Jurkat, Clone E6-1 (cell line): ENCODE data around the gene TMEM208.

Experiments
- DNase-seq: peaks from one replicate; pipeline ENCODE4 v3.0.0-alpha.2; 2011; ENCODE audit warnings: low read depth, low spot score
- H3K4me3 ChIP-seq: 2 replicates; pipeline ENCODE4 v1.5.1; 2011; ENCODE audit warnings: mild to moderate bottlenecking, low read length, control low read depth, moderate library complexity

TMEM208 gene

GRCh38 chr16:67206129-67206837 lies 20.6 kb upstream of the TMEM208 start:
- DNase-seq = no peak

GRCh38 chr16:67206838-67207248 lies 20.1 kb upstream of the TMEM208 start:
- no peak for DNase-seq
- H3K4me3 ChIP-seq = no peak overlapping the region

More at GRCh38 chr16:67206129-67206837, 20.6 kb upstream of the TMEM208 start:
- no peak overlapping the region for H3K4me3 ChIP-seq

- DNase-seq = no peak
- H3K4me3 ChIP-seq = no peak overlapping the region
Observed at GRCh38 chr16:67207249-67208091, 19.5 kb upstream of the TMEM208 start.

- DNase-seq = no peak
- no peak overlapping the region for H3K4me3 ChIP-seq
Observed at GRCh38 chr16:67208154-67208896, 18.6 kb upstream of the TMEM208 start.

- no peak for DNase-seq
- H3K4me3 ChIP-seq = no peak overlapping the region
Observed at GRCh38 chr16:67209565-67209964, 17.4 kb upstream of the TMEM208 start.

GRCh38 chr16:67210069-67210937 lies 16.6 kb upstream of the TMEM208 start:
- DNase-seq = no peak

GRCh38 chr16:67211674-67212073 lies 15.3 kb upstream of the TMEM208 start:
- no peak overlapping the region for H3K4me3 ChIP-seq
- no peak for DNase-seq

More at GRCh38 chr16:67210069-67210937, 16.6 kb upstream of the TMEM208 start:
- no peak overlapping the region for H3K4me3 ChIP-seq

- H3K4me3 ChIP-seq = no peak overlapping the region
- DNase-seq = no peak
Observed at GRCh38 chr16:67212766-67213165, 14.2 kb upstream of the TMEM208 start.

- H3K4me3 ChIP-seq = no peak overlapping the region
- DNase-seq = no peak
Observed at GRCh38 chr16:67213197-67214019, 13.5 kb upstream of the TMEM208 start.

- no peak overlapping the region for H3K4me3 ChIP-seq
- DNase-seq = no peak
Observed at GRCh38 chr16:67215706-67216105, 11.2 kb upstream of the TMEM208 start.

GRCh38 chr16:67216612-67217490 lies 10.1 kb upstream of the TMEM208 start:
- DNase-seq = no peak
- H3K4me3 ChIP-seq = no peak overlapping the region

- no peak for DNase-seq
- H3K4me3 ChIP-seq = no peak overlapping the region
Observed at GRCh38 chr16:67223992-67224391, 2.9 kb upstream of the TMEM208 start.

GRCh38 chr16:67226295-67226803 lies 581 bp upstream of the TMEM208 start:
- peak overlapping the region; percentile 82 for H3K4me3 ChIP-seq
- no peak for DNase-seq

- peak overlapping the region; percentile 82 for H3K4me3 ChIP-seq
- DNase-seq = no peak
Observed at GRCh38 chr16:67227567-67227921, 614 bp downstream of the TMEM208 start.

GRCh38 chr16:67228034-67228785 lies 1.3 kb downstream of the TMEM208 start:
- H3K4me3 ChIP-seq = peak overlapping the region; percentile 82
- DNase-seq = no peak

- H3K4me3 ChIP-seq = no peak overlapping the region
- no peak for DNase-seq
Observed at GRCh38 chr16:67228905-67229304, 2.0 kb downstream of the TMEM208 start.
